ENCODE data around the gene ARHGAP21. TPM values are rescaled to one million over a fixed set of nuclear protein-coding genes. Genes with fewer than 3 reads are reported as not detected.
"Not testable (repeated sequence)": the region's sequence is repeated elsewhere in the genome, so short reads cannot be mapped to it uniquely, and the experiment has no call there.

ARHGAP21 gene
- total RNA-seq, 1 experiment from 2014 or later, result 45.8 TPM

DNA sequence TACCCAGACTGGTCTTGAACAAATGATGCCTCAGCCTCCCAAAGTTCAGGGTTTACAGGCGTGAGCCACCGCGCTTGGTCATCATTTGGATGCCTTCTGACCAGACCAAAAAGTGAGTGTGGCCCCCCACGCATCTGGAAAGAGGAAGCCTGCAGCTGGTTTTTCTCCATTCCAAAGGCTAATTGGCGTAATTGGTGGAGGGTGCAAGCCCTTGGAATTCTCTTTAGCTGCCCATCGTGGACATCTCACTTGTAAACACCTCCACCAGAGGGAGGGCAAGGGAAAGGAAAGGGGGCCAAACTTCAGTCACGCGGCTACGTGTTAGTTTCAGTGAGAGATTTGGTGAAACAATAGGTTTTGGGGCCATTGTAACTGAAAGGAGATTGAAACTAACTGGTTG, 4.1 kb upstream of the ARHGAP21 start:
- Histone ChIP-seq H3K4me3 (ENCODE audit: low read depth in 2 of 2, low read length in 2 of 2) (no peak overlapping the region), H3K36me3 (ENCODE audit: control insufficient read depth, insufficient read depth, low read length) (no peaks in the 10 kb centered on the region), H3K4me1 (ENCODE audit: control insufficient read depth, insufficient read depth, low read length) (no peaks in the 10 kb centered on the region), H3K27ac (ENCODE audit: low read length) (no peak overlapping the region), H3K9me3 (ENCODE audit: control insufficient read depth, insufficient read depth, low read depth, low read length) (no peaks in the 10 kb centered on the region), H3K27me3 (ENCODE audit: control insufficient read depth, insufficient read depth, low read length) (no peaks in the 10 kb centered on the region)
- ATAC-seq (no peak), DNase-seq (ENCODE audit: low read depth, low spot score) (no peak)
- BruUV-seq (replicated peaks), result no TSS peak
- TF ChIP-seq TCF7L2 (IDR thresholded peaks at IDR 0.05; ENCODE audit: low read depth, low read length) (no peak), SIN3A (IDR thresholded peaks at IDR 0.05; ENCODE audit: borderline replicate concordance, insufficient read depth, low read depth, low read length) (no peak), REST (IDR thresholded peaks at IDR 0.05; ENCODE audit: insufficient read depth in 1 of 2, low read depth in 2 of 2, low read length in 1 of 2) (no peak), POLR2AphosphoS5 (IDR thresholded peaks at IDR 0.05; ENCODE audit: low read depth, low read length) (no peak)
- TF ChIP-seq, protein P1, sequence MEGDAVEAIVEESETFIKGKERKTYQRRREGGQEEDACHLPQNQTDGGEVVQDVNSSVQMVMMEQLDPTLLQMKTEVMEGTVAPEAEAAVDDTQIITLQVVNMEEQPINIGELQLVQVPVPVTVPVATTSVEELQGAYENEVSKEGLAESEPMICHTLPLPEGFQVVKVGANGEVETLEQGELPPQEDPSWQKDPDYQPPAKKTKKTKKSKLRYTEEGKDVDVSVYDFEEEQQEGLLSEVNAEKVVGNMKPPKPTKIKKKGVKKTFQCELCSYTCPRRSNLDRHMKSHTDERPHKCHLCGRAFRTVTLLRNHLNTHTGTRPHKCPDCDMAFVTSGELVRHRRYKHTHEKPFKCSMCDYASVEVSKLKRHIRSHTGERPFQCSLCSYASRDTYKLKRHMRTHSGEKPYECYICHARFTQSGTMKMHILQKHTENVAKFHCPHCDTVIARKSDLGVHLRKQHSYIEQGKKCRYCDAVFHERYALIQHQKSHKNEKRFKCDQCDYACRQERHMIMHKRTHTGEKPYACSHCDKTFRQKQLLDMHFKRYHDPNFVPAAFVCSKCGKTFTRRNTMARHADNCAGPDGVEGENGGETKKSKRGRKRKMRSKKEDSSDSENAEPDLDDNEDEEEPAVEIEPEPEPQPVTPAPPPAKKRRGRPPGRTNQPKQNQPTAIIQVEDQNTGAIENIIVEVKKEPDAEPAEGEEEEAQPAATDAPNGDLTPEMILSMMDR (IDR thresholded peaks at IDR 0.05), result peak; percentile 20; the same call in 1 of the 2 replicates
- POLR2A ChIA-PET, result no interaction called here
- intact Hi-C loops (cut with micrococcal nuclease; ENCODE audit: unreplicated experiment) (loop anchor here (10.0 kb wide), 2 partner anchors 227 to 357 kb away; partner anchors contain the start of gene PRTFDC1), in situ Hi-C loops (cut with HindIII; ENCODE audit: low pct_unique_long_range_greater_than_20kb, low sequenced_read_pairs) (no loop called here)
- CTCF ChIA-PET, result no interaction called here

DNA sequence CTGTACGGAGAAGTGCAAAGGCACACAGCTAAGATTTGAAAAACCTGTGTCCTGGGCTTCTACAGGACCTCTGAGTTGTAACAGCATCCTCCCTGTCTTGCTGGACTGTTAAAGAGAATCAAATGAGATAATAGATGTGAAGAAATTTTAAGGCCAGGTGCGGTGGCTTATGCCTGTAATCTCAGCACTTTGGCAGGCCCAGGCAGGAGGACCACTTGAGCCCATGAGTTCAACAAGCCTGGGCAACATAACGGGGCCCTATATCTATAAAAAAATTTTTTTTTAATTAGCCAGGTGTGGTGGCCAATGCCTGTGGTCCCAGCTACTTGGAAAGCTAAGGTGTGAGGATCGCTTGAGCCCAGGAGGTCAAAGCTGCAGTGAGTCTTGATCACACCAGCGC, 2.9 kb upstream of the ARHGAP21 start:
- CTCF ChIA-PET, result no interaction called here
- no TSS peak for BruUV-seq (replicated peaks)
- intact Hi-C loops (cut with micrococcal nuclease; ENCODE audit: unreplicated experiment) (loop anchor here (10.0 kb wide), 2 partner anchors 228 to 358 kb away; partner anchors contain the start of gene PRTFDC1), in situ Hi-C loops (cut with HindIII; ENCODE audit: low pct_unique_long_range_greater_than_20kb, low sequenced_read_pairs) (no loop called here)
- Histone ChIP-seq H3K27ac (ENCODE audit: low read length) (no peak overlapping the region), H3K4me3 (ENCODE audit: low read depth in 2 of 2, low read length in 2 of 2) (no peak overlapping the region), H3K27me3 (ENCODE audit: control insufficient read depth, insufficient read depth, low read length) (no peaks in the 10 kb centered on the region), H3K36me3 (ENCODE audit: control insufficient read depth, insufficient read depth, low read length) (no peaks in the 10 kb centered on the region), H3K4me1 (ENCODE audit: control insufficient read depth, insufficient read depth, low read length) (no peaks in the 10 kb centered on the region), H3K9me3 (ENCODE audit: control insufficient read depth, insufficient read depth, low read depth, low read length) (no peaks in the 10 kb centered on the region)
- ATAC-seq (no peak), DNase-seq (ENCODE audit: low read depth, low spot score) (no peak)
- TF ChIP-seq, protein P1 (IDR thresholded peaks at IDR 0.05), result no peak
- TF ChIP-seq REST (IDR thresholded peaks at IDR 0.05; ENCODE audit: insufficient read depth in 1 of 2, low read depth in 2 of 2, low read length in 1 of 2), result no peak
- no peak for TF ChIP-seq TCF7L2 (IDR thresholded peaks at IDR 0.05; ENCODE audit: low read depth, low read length)
- no peak for TF ChIP-seq SIN3A (IDR thresholded peaks at IDR 0.05; ENCODE audit: borderline replicate concordance, insufficient read depth, low read depth, low read length)
- no peak for TF ChIP-seq POLR2AphosphoS5 (IDR thresholded peaks at IDR 0.05; ENCODE audit: low read depth, low read length)
- POLR2A ChIA-PET, result no interaction called here

GRCh38 chr10:24726029-24726428, 2.3 kb upstream of the ARHGAP21 start:
- BruUV-seq (replicated peaks); DNase-seq (ENCODE audit: low read depth, low spot score); H3K4me3 ChIP-seq (ENCODE audit: low read depth in 2 of 2, low read length in 2 of 2); H3K27ac ChIP-seq (ENCODE audit: low read length); H3K27me3 ChIP-seq (ENCODE audit: control insufficient read depth, insufficient read depth, low read length); CTCF ChIA-PET; H3K4me1 ChIP-seq (ENCODE audit: control insufficient read depth, insufficient read depth, low read length); H3K36me3 ChIP-seq (ENCODE audit: control insufficient read depth, insufficient read depth, low read length); ATAC-seq; in situ Hi-C loops (cut with HindIII; ENCODE audit: low pct_unique_long_range_greater_than_20kb, low sequenced_read_pairs); POLR2A ChIA-PET; H3K9me3 ChIP-seq (ENCODE audit: control insufficient read depth, insufficient read depth, low read depth, low read length): not testable (repeated sequence)
- intact Hi-C loops (cut with micrococcal nuclease; ENCODE audit: unreplicated experiment), result loop anchor here (10.0 kb wide), 2 partner anchors 229 to 359 kb away; partner anchors contain the start of gene PRTFDC1
